SK-N-SH (cell line): ENCODE data around the gene CXCR3. TPM values are rescaled to one million over a fixed set of nuclear protein-coding genes. Genes with fewer than 3 reads are reported as not detected.

Experiments used
- CTCF ChIA-PET: fragments of 300-600, 350-600 bp; formaldehyde crosslinking; extraction: SDS; loops from one replicate; lab custom pipeline; 2021; lab: Yijun Ruan, JAX
- POLR2A ChIA-PET: fragments of 350-600 bp; sonication (Branson Sonifier 250); formaldehyde crosslinking; extraction: SDS; loops from one replicate; lab custom pipeline; 2020; ENCODE audit warnings: antibody characterized with exemption, inconsistent platforms; lab: Yijun Ruan, JAX
- DNase-seq: peaks from one replicate; pipeline ENCODE4 v3.0.0; 2012
- H2AFZ ChIP-seq: fragments of 200-600 bp; sonication (generic); 2 replicates; pipeline ENCODE4 v1.8.1; 2016; ENCODE audit warnings: antibody characterized with exemption, mild to moderate bottlenecking, low read depth
- H3F3A ChIP-seq: fragments of 200-600 bp; sonication (generic); replicated peaks from 2 replicates; pipeline ENCODE3; 2016; ENCODE audit warnings: antibody characterized with exemption, mild to moderate bottlenecking; ENCODE audit not compliant: insufficient read depth
- H3K27ac ChIP-seq, 2 experiments: fragments of 200-500 bp in 1 of 2; fragments of 200-600 bp in 1 of 2; sonication (Bioruptor generic) in 1 of 2; sonication (generic), shearing (Covaris generic) in 1 of 2; 2 replicates each; pipeline versions ENCODE4 v1.5.1 to v1.6.1; 2014 to 2016; ENCODE audit warnings: low read depth in 2 of 2, inconsistent platforms in 1 of 2, low read length in 1 of 2, mild to moderate bottlenecking in 1 of 2, mixed read lengths in 1 of 2
- H3K27me3 ChIP-seq: fragments of 200-600 bp; sonication (generic), shearing (Covaris generic); 2 replicates; pipeline ENCODE4 v1.6.1; 2016; ENCODE audit warnings: mixed run types; ENCODE audit not compliant: insufficient read depth
- H3K36me3 ChIP-seq, 2 experiments: fragments of 200-500 bp in 1 of 2; fragments of 200-600 bp in 1 of 2; sonication (Bioruptor generic) in 1 of 2; sonication (generic) in 1 of 2; replicated peaks in 1 of 2; 2 replicates each; pipeline versions ENCODE3 to v1.5.1; 2014 to 2016; ENCODE audit warnings: low read length in 1 of 2, mild to moderate bottlenecking in 1 of 2; ENCODE audit not compliant: insufficient read depth in 2 of 2, control insufficient read depth in 1 of 2
- H3K4me1 ChIP-seq, 2 experiments: fragments of 200-500 bp in 1 of 2; fragments of 200-600 bp in 1 of 2; sonication (Bioruptor generic) in 1 of 2; sonication (generic), shearing (Covaris generic) in 1 of 2; 2 replicates each; pipeline versions ENCODE4 v1.5.1 to v1.6.1; 2014 to 2016; ENCODE audit warnings: low read depth in 1 of 2, low read length in 1 of 2, mixed run types in 1 of 2; ENCODE audit not compliant: insufficient read depth in 2 of 2, control insufficient read depth in 1 of 2
- H3K4me2 ChIP-seq: fragments of 200-600 bp; sonication (generic), shearing (Covaris generic); 2 replicates; pipeline ENCODE4 v1.6.1; 2017; ENCODE audit warnings: mixed run types
- H3K4me3 ChIP-seq, 2 experiments: fragments of 200-500 bp in 1 of 2; fragments of 200-600 bp in 1 of 2; sonication (Bioruptor generic) in 1 of 2; sonication (generic), shearing (Covaris generic) in 1 of 2; 2 replicates each; pipeline versions ENCODE4 v1.5.1 to v1.8.1; 2014 to 2016; ENCODE audit warnings: low read depth in 2 of 2, inconsistent platforms in 1 of 2, low read length in 1 of 2, mild to moderate bottlenecking in 1 of 2, mixed read lengths in 1 of 2, moderate library complexity in 1 of 2
- H3K79me2 ChIP-seq: fragments of 200-600 bp; sonication (generic); 2 replicates; pipeline ENCODE4 v1.8.1; 2017; ENCODE audit warnings: mild to moderate bottlenecking; ENCODE audit not compliant: insufficient read depth
- H3K9ac ChIP-seq: fragments of 200-600 bp; sonication (generic); 2 replicates; pipeline ENCODE4 v1.6.1; 2017; ENCODE audit warnings: mixed run types
- H3K9me2 ChIP-seq: fragments of 200-600 bp; sonication (generic); 2 replicates; pipeline ENCODE4 v1.6.1; 2017; ENCODE audit warnings: mixed run types
- H3K9me3 ChIP-seq: fragments of 200-600 bp; sonication (generic); 2 replicates; pipeline ENCODE4 v1.6.1; 2017; ENCODE audit warnings: mixed run types, mild to moderate bottlenecking, moderate library complexity
- H4K20me1 ChIP-seq: fragments of 200-600 bp; sonication (generic); 2 replicates; pipeline ENCODE4 v1.6.1; 2017; ENCODE audit warnings: mild to moderate bottlenecking, mixed run types; ENCODE audit not compliant: insufficient read depth
- CTCF ChIP-seq: fragments of 200-600 bp; sonication (generic); IDR thresholded peaks from 2 replicates; pipeline ENCODE4 v1.6.1; 2017; ENCODE audit warnings: antibody characterized with exemption, mild to moderate bottlenecking, moderate library complexity
- FOXJ3 ChIP-seq: sonication (generic); formaldehyde crosslinking; IDR thresholded peaks from 2 replicates; pipeline ENCODE4 v1.5.1; 2020; ENCODE audit warnings: mild to moderate bottlenecking, missing genetic modification reagents
- GABPA ChIP-seq: IDR thresholded peaks from 2 replicates; pipeline ENCODE4 v1.4.0; 2012; ENCODE audit warnings: low read depth, mild to moderate bottlenecking
- GATA2 ChIP-seq: sonication (generic); formaldehyde crosslinking; IDR thresholded peaks from 2 replicates; pipeline ENCODE4 v1.5.0; 2020; ENCODE audit warnings: mild to moderate bottlenecking, missing genetic modification reagents
- IRF3 ChIP-seq: fragments of 150-350 bp; IDR thresholded peaks from 2 replicates; pipeline ENCODE4 v1.6.1; 2016; ENCODE audit warnings: mild to moderate bottlenecking, low read depth, low read length
- RAD21 ChIP-seq: IDR thresholded peaks from 2 replicates; pipeline ENCODE4 v1.6.1; 2012; ENCODE audit warnings: mild to moderate bottlenecking, low read length
- RXRA ChIP-seq: IDR thresholded peaks from 2 replicates; pipeline ENCODE4 v1.4.0; 2012; ENCODE audit warnings: low read depth, mild to moderate bottlenecking, borderline replicate concordance
- YY1 ChIP-seq: IDR thresholded peaks from 2 replicates; pipeline ENCODE4 v1.4.0; 2012; ENCODE audit warnings: low read depth, mild to moderate bottlenecking
- ZBTB33 ChIP-seq: IDR thresholded peaks from 2 replicates; pipeline ENCODE4 v1.4.0; 2012; ENCODE audit warnings: low read depth, borderline replicate concordance
- WGBS: methylation state at CpG from one replicate; pipeline ENCODE4 v1.1.6; 2017; ENCODE audit warnings: low lambda C conversion rate; 5-methylcytosine and 5-hydroxymethylcytosine counted together
- polyA plus RNA-seq, 3 experiments: library from polyadenylated mRNA; depleted of rRNA; stranded (reverse); fragments of >200 nt; gene quantifications; 2 replicates each; pipeline ENCODE4 v1.2.3, GENCODE V29; 2012
- TF ChIP-seq, protein P1 (sequence below): fragments of 150-350 bp; IDR thresholded peaks from 2 replicates; pipeline ENCODE4 v1.6.1; 2017; ENCODE audit warnings: antibody characterized with exemption, low read length, low read depth, borderline replicate concordance
- TF ChIP-seq, protein P2 (sequence below): IDR thresholded peaks from 2 replicates; pipeline ENCODE4; 2012

CXCR3 gene
- polyA plus RNA-seq, 1 of the 3 experiments (the other 2 are of a cell fraction): not detected

DNA sequence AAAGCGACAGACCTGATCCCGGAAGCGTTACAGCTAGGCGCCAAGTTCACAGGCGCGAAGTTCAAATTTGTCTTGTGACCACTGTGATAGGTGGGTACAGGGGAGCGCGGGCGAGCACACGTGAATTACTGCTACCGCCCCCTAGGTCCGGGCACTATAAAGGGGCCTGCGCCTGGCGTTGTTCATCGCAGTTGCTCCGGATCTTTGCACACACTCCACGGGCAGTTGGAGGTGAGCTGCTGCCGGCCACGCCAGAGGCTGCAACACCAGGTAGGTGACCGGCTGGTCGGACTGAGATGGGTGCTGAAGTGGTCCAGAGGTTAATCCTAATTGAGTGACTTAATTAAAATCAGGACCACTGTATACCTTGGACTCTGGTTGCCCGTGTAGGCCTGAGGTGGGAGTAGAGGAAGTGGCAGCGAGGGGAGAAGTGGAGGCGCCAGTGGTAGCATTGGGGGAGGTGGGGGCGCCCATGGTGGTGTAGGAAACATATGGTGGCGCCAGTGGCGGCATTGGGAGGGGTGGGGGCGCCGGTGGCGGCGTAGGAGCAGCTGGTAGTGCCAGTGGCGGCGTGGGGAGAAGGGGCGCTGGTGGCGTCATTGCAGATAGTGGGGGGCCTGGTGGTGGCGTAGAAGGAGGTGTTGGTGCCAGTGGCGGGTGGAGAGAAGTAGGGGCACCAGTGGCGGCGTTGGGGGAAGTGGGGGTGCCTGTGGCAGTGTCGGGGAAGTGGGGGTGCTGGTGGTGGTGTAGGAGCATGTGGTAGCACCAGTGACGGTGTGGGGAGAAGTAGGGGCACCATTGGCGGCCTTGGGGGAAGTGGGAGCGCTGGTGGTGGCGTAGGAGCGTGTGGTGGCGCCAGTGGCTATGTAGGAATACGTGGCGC is 39.8 kb downstream of the CXCR3 start, which contains the start of gene GCNA:
GCNA (plus strand) TSS at position 185 of the 883 bp plus-strand sequence. CDS start 2,385 bp downstream, outside the sequence.
- H2AFZ ChIP-seq: no peak within 1 kb of the TSS
- ChIA-PET POLR2A (no interaction called here), CTCF (no interaction called here)
- H3K4me1 ChIP-seq: no peaks in the 10 kb centered on the region
- H3K9me3 ChIP-seq: no peaks in the 10 kb centered on the region
- peaks cover 15 to 23% of the 10 kb centered on the region in 2 experiments for H3K36me3 ChIP-seq
- H3K9ac ChIP-seq: no peak within 1 kb of the TSS
- H3K79me2 ChIP-seq: no peaks in the 10 kb centered on the region
- H3K4me2 ChIP-seq: no peak within 1 kb of the TSS
- no peaks in the 10 kb centered on the region for H3K9me2 ChIP-seq
- peaks cover 11% of the 10 kb centered on the region; the same call in 1 of the 2 replicates for H3K27me3 ChIP-seq
- no peak within 1 kb of the TSS for H3K27ac ChIP-seq
- DNase-seq: peak; percentile 28
- TF ChIP-seq GABPA (no peak), YY1 (no peak), GATA2 (CRISPR knock-in tag) (no peak), IRF3 (no peak), CTCF (no peak), FOXJ3 (CRISPR knock-in tag) (no peak), RXRA (no peak), ZBTB33 (no peak), RAD21 (no peak)
- TF ChIP-seq, protein P1, sequence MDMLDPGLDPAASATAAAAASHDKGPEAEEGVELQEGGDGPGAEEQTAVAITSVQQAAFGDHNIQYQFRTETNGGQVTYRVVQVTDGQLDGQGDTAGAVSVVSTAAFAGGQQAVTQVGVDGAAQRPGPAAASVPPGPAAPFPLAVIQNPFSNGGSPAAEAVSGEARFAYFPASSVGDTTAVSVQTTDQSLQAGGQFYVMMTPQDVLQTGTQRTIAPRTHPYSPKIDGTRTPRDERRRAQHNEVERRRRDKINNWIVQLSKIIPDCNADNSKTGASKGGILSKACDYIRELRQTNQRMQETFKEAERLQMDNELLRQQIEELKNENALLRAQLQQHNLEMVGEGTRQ: no peak
- TF ChIP-seq, protein P2, sequence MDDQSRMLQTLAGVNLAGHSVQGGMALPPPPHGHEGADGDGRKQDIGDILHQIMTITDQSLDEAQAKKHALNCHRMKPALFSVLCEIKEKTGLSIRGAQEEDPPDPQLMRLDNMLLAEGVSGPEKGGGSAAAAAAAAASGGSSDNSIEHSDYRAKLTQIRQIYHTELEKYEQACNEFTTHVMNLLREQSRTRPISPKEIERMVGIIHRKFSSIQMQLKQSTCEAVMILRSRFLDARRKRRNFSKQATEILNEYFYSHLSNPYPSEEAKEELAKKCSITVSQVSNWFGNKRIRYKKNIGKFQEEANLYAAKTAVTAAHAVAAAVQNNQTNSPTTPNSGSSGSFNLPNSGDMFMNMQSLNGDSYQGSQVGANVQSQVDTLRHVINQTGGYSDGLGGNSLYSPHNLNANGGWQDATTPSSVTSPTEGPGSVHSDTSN: no peak
- peaks cover 16% of the 10 kb centered on the region for H3F3A ChIP-seq
- WGBS: 81% methylated on average over 46 of the region's 48 CpGs
- H4K20me1 ChIP-seq: peaks cover 5% of the 10 kb centered on the region; the same call in 1 of the 2 replicates
- H3K4me3 ChIP-seq: no peak within 1 kb of the TSS
